ENCODE measurements around the gene GSAP. TPM values are rescaled to one million over a fixed set of nuclear protein-coding genes. Genes with fewer than 3 reads are reported as not detected.
A peak's percentile ranks its signal among the peaks of the same experiment; 100 is the strongest.

Gene GSAP
- total and polyA plus RNA-seq, 2 donors (not counting 3 experiments of a cell fraction or from before 2014, with no cell fraction given), result 2.3 to 5.8 TPM

- FAIRE-seq, result peak; percentile 52
- ChIA-PET POLR2A (no interaction called here), CTCF (interaction anchor here (0.6 to 2.2 kb wide), 7 partner anchors 11 to 218 kb away, joined by 3 to 10 read pairs (median 6); partner anchors contain the start of gene GSAP)
- H3K4me1 ChIP-seq (ENCODE audit: control insufficient read depth, extremely low read depth, insufficient read depth, low read length), result peaks cover 11% of the 10 kb centered on the region
- H3K27me3 ChIP-seq (ENCODE audit: control insufficient read depth in 2 of 2, insufficient read depth in 2 of 2, low read length in 2 of 2), result no peaks in the 10 kb centered on the region
- no peaks in the 10 kb centered on the region for H3K9me1 ChIP-seq (replicated peaks; ENCODE audit: control insufficient read depth, extremely low read depth, insufficient read depth, low read length)
- H3K36me3 ChIP-seq (ENCODE audit: control insufficient read depth in 2 of 2, extremely low read depth in 1 of 2, insufficient read depth in 2 of 2, low read length in 2 of 2), result no peaks in the 10 kb centered on the region
- no peak overlapping the region for H3K9ac ChIP-seq (replicated peaks; ENCODE audit: extremely low read depth, insufficient read depth, low read length)
- H4K20me1 ChIP-seq (replicated peaks; ENCODE audit: control insufficient read depth, extremely low read depth, insufficient read depth, low read length), result no peaks in the 10 kb centered on the region
- no peaks in the 10 kb centered on the region for H3K9me3 ChIP-seq (replicated peaks; ENCODE audit: control insufficient read depth, insufficient read depth, low read length)
- peak overlapping the region; percentile 36 for H2AFZ ChIP-seq (ENCODE audit: low read depth, low read length)
- no peak overlapping the region for H3K4me3 ChIP-seq (replicated peaks in 1 of 3; ENCODE audit: insufficient read depth in 1 of 3, low read depth in 1 of 3, low read length in 3 of 3)
- no TSS peak for BruUV-seq (replicated peaks)
- intact Hi-C loops (cut with micrococcal nuclease) (loop anchor here (2.0 kb wide), 1 partner anchor 319 kb away; no protein-coding TSS in a partner anchor), dilution Hi-C loops (cut with MboI; ENCODE audit: extremely low pct_ligation_motif_present, low sequenced_read_pairs) (no loop called here)
- no peak for TF ChIP-seq POLR2A (IDR thresholded peaks at IDR 0.05; ENCODE audit: low read depth, low read length)
- peak; percentile 19 to 24 for TF ChIP-seq CTCF (IDR thresholded peaks at IDR 0.05; ENCODE audit: extremely low read depth in 1 of 2, insufficient read depth in 1 of 2, low read depth in 1 of 2, low read length in 2 of 2)
- TF ChIP-seq GATA2 (IDR thresholded peaks at IDR 0.05; ENCODE audit: insufficient read depth, insufficient read length, low read depth, low read length), result no peak
- H3K27ac ChIP-seq (ENCODE audit: insufficient read depth, low read depth, low read length), result no peak overlapping the region
- H3K79me2 ChIP-seq (ENCODE audit: control insufficient read depth, insufficient read depth, low read length), result no peaks in the 10 kb centered on the region
- H3K4me2 ChIP-seq (ENCODE audit: insufficient read depth, low read length), result no peak overlapping the region
- peak; percentile 41 for DNase-seq (ENCODE audit: low read depth, low spot score)
Measured at GRCh38 chr7:77439572-77439971, 23.4 kb upstream of the GSAP start.

GRCh38 chr7:77438131-77438530 lies 22.0 kb upstream of the GSAP start:
- BruUV-seq (replicated peaks), result no TSS peak
- intact Hi-C loops (cut with micrococcal nuclease), result loop anchor here (2.0 kb wide), 1 partner anchor 321 kb away; no protein-coding TSS in a partner anchor
- POLR2A ChIA-PET, result no interaction called here
- dilution Hi-C loops (cut with MboI; ENCODE audit: extremely low pct_ligation_motif_present, low sequenced_read_pairs), result no loop called here
- no peaks in the 10 kb centered on the region for H3K9me1 ChIP-seq (replicated peaks; ENCODE audit: control insufficient read depth, extremely low read depth, insufficient read depth, low read length)
- no peaks in the 10 kb centered on the region for H3K79me2 ChIP-seq (ENCODE audit: control insufficient read depth, insufficient read depth, low read length)
- H3K4me3 ChIP-seq (replicated peaks in 1 of 3; ENCODE audit: insufficient read depth in 1 of 3, low read depth in 1 of 3, low read length in 3 of 3), result no peak overlapping the region
- no peaks in the 10 kb centered on the region for H3K36me3 ChIP-seq (ENCODE audit: control insufficient read depth in 2 of 2, extremely low read depth in 1 of 2, insufficient read depth in 2 of 2, low read length in 2 of 2)
- H3K9me3 ChIP-seq (replicated peaks; ENCODE audit: control insufficient read depth, insufficient read depth, low read length), result no peaks in the 10 kb centered on the region
- H3K4me1 ChIP-seq (ENCODE audit: control insufficient read depth, extremely low read depth, insufficient read depth, low read length), result peaks cover 9% of the 10 kb centered on the region
- no peak overlapping the region for H3K9ac ChIP-seq (replicated peaks; ENCODE audit: extremely low read depth, insufficient read depth, low read length)
- no peak overlapping the region for H2AFZ ChIP-seq (ENCODE audit: low read depth, low read length)
- no peak for TF ChIP-seq EZH2 (IDR thresholded peaks at IDR 0.05; ENCODE audit: borderline replicate concordance, low read depth, low read length, severe bottlenecking)
- no peak for TF ChIP-seq FOS (IDR thresholded peaks at IDR 0.05; ENCODE audit: borderline replicate concordance, insufficient read depth, low read length)
- TF ChIP-seq GATA2 (IDR thresholded peaks at IDR 0.05; ENCODE audit: insufficient read depth, insufficient read length, low read depth, low read length), result no peak
- no peak for TF ChIP-seq MYC (IDR thresholded peaks at IDR 0.05; ENCODE audit: low read depth, low read length)
- no peak for TF ChIP-seq POLR2A (IDR thresholded peaks at IDR 0.05; ENCODE audit: low read depth, low read length)
- TF ChIP-seq CTCF (IDR thresholded peaks at IDR 0.05; ENCODE audit: extremely low read depth in 1 of 2, insufficient read depth in 1 of 2, low read depth in 1 of 2, low read length in 2 of 2), result no peak
- TF ChIP-seq JUN (IDR thresholded peaks at IDR 0.05; ENCODE audit: borderline replicate concordance, insufficient read depth, insufficient read length, low read depth), result no peak
- no peak for TF ChIP-seq MAX (IDR thresholded peaks at IDR 0.05; ENCODE audit: insufficient read depth, insufficient read length)
- TF ChIP-seq POLR2AphosphoS5 (IDR thresholded peaks at IDR 0.05; ENCODE audit: insufficient read depth, low read depth, low read length), result no peak
- CTCF ChIA-PET, result no interaction called here
- H3K27ac ChIP-seq (ENCODE audit: insufficient read depth, low read depth, low read length), result no peak overlapping the region
- no peak overlapping the region for H3K4me2 ChIP-seq (ENCODE audit: insufficient read depth, low read length)
- H3K27me3 ChIP-seq (ENCODE audit: control insufficient read depth in 2 of 2, insufficient read depth in 2 of 2, low read length in 2 of 2), result no peaks in the 10 kb centered on the region
- DNase-seq (ENCODE audit: low read depth, low spot score), result no peak
- H4K20me1 ChIP-seq (replicated peaks; ENCODE audit: control insufficient read depth, extremely low read depth, insufficient read depth, low read length), result no peaks in the 10 kb centered on the region
- FAIRE-seq, result no peak

All from endothelial cell of umbilical vein (primary cell).